H9 (cell line): ENCODE data around the gene RAB33B. TPM values are rescaled to one million over a fixed set of nuclear protein-coding genes. Genes with fewer than 3 reads are reported as not detected.

ENCODE experiments used
- DNase-seq: peaks from one replicate; pipeline ENCODE4 v3.0.0-alpha.2; 2017
- H2AFZ ChIP-seq: one replicate; pipeline ENCODE4 v1.6.1; 2013; ENCODE audit warnings: mild to moderate bottlenecking, low read length, control low read depth, moderate library complexity
- H2AK5ac ChIP-seq: 2 replicates; pipeline ENCODE4 v1.6.1; 2013; ENCODE audit warnings: low read length, control low read depth, mixed read lengths; ENCODE audit not compliant: insufficient read length
- H2BK120ac ChIP-seq: one replicate; pipeline ENCODE4 v1.6.1; 2013; ENCODE audit warnings: low read depth, mild to moderate bottlenecking, low read length, control low read depth, inconsistent platforms; ENCODE audit not compliant: poor library complexity, severe bottlenecking
- H2BK12ac ChIP-seq: 2 replicates; pipeline ENCODE4 v1.6.1; 2013; ENCODE audit warnings: low read length, control low read depth, mixed read lengths, low read depth; ENCODE audit not compliant: insufficient read length
- H2BK15ac ChIP-seq: 2 replicates; pipeline ENCODE4 v1.6.1; 2013; ENCODE audit warnings: low read depth, low read length, control low read depth
- H2BK20ac ChIP-seq: one replicate; pipeline ENCODE4 v1.6.1; 2013; ENCODE audit warnings: low read depth, mild to moderate bottlenecking, low read length, control low read depth, inconsistent platforms; ENCODE audit not compliant: poor library complexity, severe bottlenecking
- H2BK5ac ChIP-seq: 2 replicates; pipeline ENCODE4 v1.6.1; 2013; ENCODE audit warnings: low read length, control low read depth, mixed read lengths; ENCODE audit not compliant: insufficient read length
- H3K14ac ChIP-seq: 2 replicates; pipeline ENCODE4 v1.6.1; 2013; ENCODE audit warnings: low read length, control low read depth; ENCODE audit not compliant: insufficient read depth
- H3K18ac ChIP-seq: 2 replicates; pipeline ENCODE4 v1.6.1; 2013; ENCODE audit warnings: low read depth, mild to moderate bottlenecking, mixed read lengths, low read length, control low read depth; ENCODE audit not compliant: insufficient read length
- H3K23ac ChIP-seq: 2 replicates; pipeline ENCODE4 v1.6.1; 2013; ENCODE audit warnings: low read length, control low read depth, mixed read lengths, low read depth; ENCODE audit not compliant: insufficient read length
- H3K23me2 ChIP-seq: 2 replicates; pipeline ENCODE4 v1.6.1; 2013; ENCODE audit warnings: low read depth, mild to moderate bottlenecking, mixed read lengths, low read length, control low read depth; ENCODE audit not compliant: insufficient read length, poor library complexity, severe bottlenecking
- H3K27ac ChIP-seq: 2 replicates; pipeline ENCODE4 v1.5.1; 2013; ENCODE audit warnings: low read length, control low read depth, mixed read lengths, low read depth; ENCODE audit not compliant: insufficient read length
- H3K27me3 ChIP-seq: 2 replicates; pipeline ENCODE4 v1.6.1; 2013; ENCODE audit warnings: low read length, control low read depth, inconsistent platforms; ENCODE audit not compliant: insufficient read depth
- H3K4ac ChIP-seq: 2 replicates; pipeline ENCODE4 v1.6.1; 2013; ENCODE audit warnings: low read depth, mild to moderate bottlenecking, control low read depth, inconsistent platforms, low read length, moderate library complexity
- H3K4me1 ChIP-seq: 2 replicates; pipeline ENCODE4 v1.6.1; 2013; ENCODE audit warnings: low read length, control low read depth, inconsistent platforms; ENCODE audit not compliant: insufficient read depth
- H3K4me2 ChIP-seq: 2 replicates; pipeline ENCODE4 v1.6.1; 2013; ENCODE audit warnings: low read length, control low read depth, mixed read lengths; ENCODE audit not compliant: insufficient read length, insufficient read depth
- H3K56ac ChIP-seq: 2 replicates; pipeline ENCODE4 v1.6.1; 2013; ENCODE audit warnings: low read depth, mild to moderate bottlenecking, mixed read lengths, low read length, control low read depth; ENCODE audit not compliant: insufficient read length
- H3K79me1 ChIP-seq: 2 replicates; pipeline ENCODE4 v1.6.1; 2013; ENCODE audit warnings: low read depth, mild to moderate bottlenecking, moderate library complexity, low read length, control low read depth, inconsistent platforms; ENCODE audit not compliant: insufficient read depth, poor library complexity, severe bottlenecking
- H3K79me2 ChIP-seq: 2 replicates; pipeline ENCODE4 v1.6.1; 2013; ENCODE audit warnings: low read length, control low read depth, inconsistent platforms; ENCODE audit not compliant: insufficient read depth
- H3K9ac ChIP-seq: 2 replicates; pipeline ENCODE4 v1.6.1; 2013; ENCODE audit warnings: low read length, control low read depth, mixed read lengths; ENCODE audit not compliant: insufficient read length; ENCODE audit errors: extremely low read depth
- H3K9me3 ChIP-seq: one replicate; pipeline ENCODE4 v1.6.1; 2013; ENCODE audit warnings: low read depth, low read length, inconsistent platforms; ENCODE audit not compliant: control insufficient read depth
- H3T11ph ChIP-seq: one replicate; pipeline ENCODE4 v1.6.1; 2013; ENCODE audit warnings: mild to moderate bottlenecking, low read length, control low read depth, inconsistent platforms
- H4K20me1 ChIP-seq: one replicate; pipeline ENCODE4 v1.6.1; 2013; ENCODE audit not compliant: control insufficient read depth, insufficient read length, insufficient read depth
- H4K5ac ChIP-seq: 2 replicates; pipeline ENCODE4 v1.6.1; 2013; ENCODE audit warnings: low read depth, mild to moderate bottlenecking, mixed read lengths, low read length, control low read depth; ENCODE audit not compliant: insufficient read length
- H4K8ac ChIP-seq: replicated peaks from 2 replicates; pipeline ENCODE4 v1.6.1; 2013; ENCODE audit warnings: low read length, control low read depth, mixed read lengths, low read depth; ENCODE audit not compliant: insufficient read length
- H4K91ac ChIP-seq: 2 replicates; pipeline ENCODE4 v1.6.1; 2013; ENCODE audit warnings: low read depth, mild to moderate bottlenecking, moderate library complexity, mixed read lengths, low read length, control low read depth; ENCODE audit not compliant: insufficient read length
- H3K27ac Mint-ChIP-seq, 3 experiments: 2 replicates in 2 of 3; 3 replicates in 1 of 3; pipeline ENCODE4 v1.8.0; 2020 to 2021; ENCODE audit warnings: mixed read lengths in 3 of 3, mild to moderate bottlenecking in 1 of 3, moderate library complexity in 1 of 3
- H3K27me3 Mint-ChIP-seq: 2 replicates; pipeline ENCODE4 v1.8.0; 2021; ENCODE audit warnings: low read depth, mild to moderate bottlenecking, moderate library complexity, mixed read lengths
- H3K36me3 Mint-ChIP-seq, 3 experiments: 2 replicates in 2 of 3; 3 replicates in 1 of 3; pipeline ENCODE4 v1.8.0; 2020 to 2021; ENCODE audit warnings: low read depth in 3 of 3, mixed read lengths in 3 of 3; ENCODE audit not compliant: insufficient read depth in 1 of 3
- H3K4me1 Mint-ChIP-seq, 2 experiments: 2 replicates each; pipeline ENCODE4 v1.8.0; 2020; ENCODE audit warnings: mixed read lengths in 2 of 2
- H3K4me3 Mint-ChIP-seq, 2 experiments: 2 replicates in 1 of 2; 3 replicates in 1 of 2; pipeline ENCODE4 v1.8.0; 2020 to 2021; ENCODE audit warnings: mild to moderate bottlenecking in 2 of 2, mixed read lengths in 2 of 2, moderate library complexity in 1 of 2
- H3K9me3 Mint-ChIP-seq, 2 experiments: 2 replicates in 1 of 2; 3 replicates in 1 of 2; pipeline ENCODE4 v1.8.0; 2020; ENCODE audit warnings: mild to moderate bottlenecking in 2 of 2, mixed read lengths in 2 of 2, moderate library complexity in 1 of 2
- WGBS: extraction: QIAGEN DNeasy Blood & Tissue Kit; methylation state at CpG from one replicate; pipeline ENCODE4 v1.1.7; 2013; ENCODE audit warnings: missing lambda C conversion rate, low lambda C conversion rate, mixed read lengths; ENCODE audit not compliant: insufficient read length; ENCODE audit errors: extremely low coverage; 5-methylcytosine and 5-hydroxymethylcytosine counted together
- total RNA-seq: library from RNA; stranded (reverse); gene quantifications from 2 replicates; pipeline ENCODE4 v1.2.1, GENCODE V29; 2021
- TF ChIP-seq, protein P1 (sequence below): fragments of 200-600 bp; sonication (generic); conservative IDR thresholded peaks from 3 replicates; pipeline ENCODE4 v1.8.0; 2021; ENCODE audit warnings: antibody characterized with exemption, mild to moderate bottlenecking

The RAB33B gene
- total RNA-seq, 1 experiment from 2014 or later, result 7.7 TPM

DNA sequence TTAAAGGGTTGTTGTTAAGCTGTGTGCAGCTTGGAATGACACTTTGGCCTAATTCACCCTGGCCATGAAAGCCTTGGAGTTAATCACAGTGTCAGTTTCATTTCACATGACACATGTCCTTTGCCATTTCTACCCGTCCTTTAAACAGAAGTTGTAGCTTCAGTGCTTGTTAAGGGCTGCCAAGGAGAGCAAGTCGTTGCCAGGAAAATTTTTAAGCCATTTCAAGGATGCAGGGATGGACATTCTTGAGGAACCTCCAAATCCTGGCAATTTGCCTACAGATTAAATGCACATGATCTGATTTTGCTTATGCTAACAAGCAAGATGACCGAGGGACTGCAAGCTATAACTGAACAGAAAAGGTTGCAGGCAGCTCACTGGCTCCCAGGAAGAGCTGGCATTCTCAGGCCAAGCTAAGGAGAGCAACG is 61.6 kb downstream of the RAB33B start:
- no peak overlapping the region for H2AK5ac ChIP-seq
- H3K27ac ChIP-seq, result no peak overlapping the region
- no peak overlapping the region for H2BK12ac ChIP-seq
- H3K27me3 ChIP-seq, result no peaks in the 10 kb centered on the region
- no peak overlapping the region for H3K4me2 ChIP-seq
- H4K5ac ChIP-seq, result no peak overlapping the region
- H4K91ac ChIP-seq, result no peak overlapping the region
- H3K4me3 Mint-ChIP-seq, result no peak overlapping the region
- no peak overlapping the region; a peak in 1 of 7 replicates for H3K27ac Mint-ChIP-seq
- no peaks in the 10 kb centered on the region for H3K27me3 Mint-ChIP-seq
- H3K18ac ChIP-seq, result no peak overlapping the region
- H3K36me3 Mint-ChIP-seq, result peaks cover 0 to 4% (median 0%) of the 10 kb centered on the region in 3 experiments; a peak in 2 of 7 replicates
- H4K20me1 ChIP-seq, result no peaks in the 10 kb centered on the region
- H3K4ac ChIP-seq, result no peak overlapping the region
- H3K23ac ChIP-seq, result no peak overlapping the region
- TF ChIP-seq, protein P1, sequence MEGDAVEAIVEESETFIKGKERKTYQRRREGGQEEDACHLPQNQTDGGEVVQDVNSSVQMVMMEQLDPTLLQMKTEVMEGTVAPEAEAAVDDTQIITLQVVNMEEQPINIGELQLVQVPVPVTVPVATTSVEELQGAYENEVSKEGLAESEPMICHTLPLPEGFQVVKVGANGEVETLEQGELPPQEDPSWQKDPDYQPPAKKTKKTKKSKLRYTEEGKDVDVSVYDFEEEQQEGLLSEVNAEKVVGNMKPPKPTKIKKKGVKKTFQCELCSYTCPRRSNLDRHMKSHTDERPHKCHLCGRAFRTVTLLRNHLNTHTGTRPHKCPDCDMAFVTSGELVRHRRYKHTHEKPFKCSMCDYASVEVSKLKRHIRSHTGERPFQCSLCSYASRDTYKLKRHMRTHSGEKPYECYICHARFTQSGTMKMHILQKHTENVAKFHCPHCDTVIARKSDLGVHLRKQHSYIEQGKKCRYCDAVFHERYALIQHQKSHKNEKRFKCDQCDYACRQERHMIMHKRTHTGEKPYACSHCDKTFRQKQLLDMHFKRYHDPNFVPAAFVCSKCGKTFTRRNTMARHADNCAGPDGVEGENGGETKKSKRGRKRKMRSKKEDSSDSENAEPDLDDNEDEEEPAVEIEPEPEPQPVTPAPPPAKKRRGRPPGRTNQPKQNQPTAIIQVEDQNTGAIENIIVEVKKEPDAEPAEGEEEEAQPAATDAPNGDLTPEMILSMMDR, result no peak
- H3K23me2 ChIP-seq, result no peaks in the 10 kb centered on the region
- H3K56ac ChIP-seq, result no peak overlapping the region
- no peaks in the 10 kb centered on the region for H3K79me2 ChIP-seq
- no peaks in the 10 kb centered on the region for H3K4me1 ChIP-seq
- no peak overlapping the region for H2BK20ac ChIP-seq
- no peak overlapping the region for H3K9ac ChIP-seq
- H2AFZ ChIP-seq, result no peak overlapping the region
- no peaks in the 10 kb centered on the region for H3K9me3 ChIP-seq
- H3K14ac ChIP-seq, result no peak overlapping the region
- no CpG with 5 or more reads among the region's 4 CpGs for WGBS
- H3K79me1 ChIP-seq, result no peaks in the 10 kb centered on the region
- H2BK120ac ChIP-seq, result no peak overlapping the region
- no peaks in the 10 kb centered on the region for H3K9me3 Mint-ChIP-seq
- no peak overlapping the region for H4K8ac ChIP-seq
- H2BK15ac ChIP-seq, result no peak overlapping the region
- H3T11ph ChIP-seq, result no peak overlapping the region
- no peak for DNase-seq
- peaks cover 4 to 5% of the 10 kb centered on the region in 2 experiments; a peak in 1 of 4 replicates for H3K4me1 Mint-ChIP-seq
- no peak overlapping the region for H2BK5ac ChIP-seq
